K562 (cell line): ENCODE results near the gene GALNT12. TPM values are rescaled to one million over a fixed set of nuclear protein-coding genes. Genes with fewer than 3 reads are reported as not detected.
A peak's percentile ranks its signal among the peaks of the same experiment; 100 is the strongest.

Experiments used
- ATF1 ChIP-seq, 2 experiments: fragments of 450-650 bp in 1 of 2; IDR thresholded peaks; 2 replicates each; pipeline ENCODE4 v1.6.1; 2016; ENCODE audit warnings: missing compliant biosample characterization in 1 of 2, missing genetic modification characterization in 1 of 2
- BCL6 ChIP-seq: fragments of 250-450 bp; sonication (Bioruptor Pico); IDR thresholded peaks from 2 replicates; pipeline ENCODE4 v1.4.0; 2020
- CEBPG ChIP-seq, 3 experiments: fragments of 200-800 bp in 1 of 3; sonication (Bioruptor generic) in 1 of 3; sonication (generic) in 1 of 3; formaldehyde crosslinking in 1 of 3; IDR thresholded peaks in 2 of 3; conservative IDR thresholded peaks in 1 of 3; 2 replicates each; pipeline versions ENCODE4 v1.6.1 to v1.8.0; 2016 to 2022; ENCODE audit warnings: missing compliant biosample characterization in 2 of 3, missing genetic modification characterization in 2 of 3, mild to moderate bottlenecking in 1 of 3, missing genetic modification reagents in 1 of 3
- CEBPZ ChIP-seq: fragments of 150-350 bp; IDR thresholded peaks from 2 replicates; pipeline ENCODE4 v1.6.1; 2014; ENCODE audit warnings: low read depth, mild to moderate bottlenecking, low read length, borderline replicate concordance
- CSDE1 ChIP-seq, 2 experiments: fragments of 450-650 bp; IDR thresholded peaks; 2 replicates each; pipeline ENCODE4 v1.6.1; 2016; ENCODE audit warnings: mild to moderate bottlenecking in 1 of 2
- CTCF ChIP-seq, 3 experiments: IDR thresholded peaks in 2 of 3; conservative IDR thresholded peaks in 1 of 3; 2 replicates each; pipeline ENCODE4 v1.5.1; 2011 to 2012; ENCODE audit warnings: low read length in 3 of 3, mild to moderate bottlenecking in 3 of 3, control low read depth in 2 of 3, improper control_type of control experiment in 1 of 3, inconsistent platforms in 1 of 3, low read depth in 1 of 3, mixed read lengths in 1 of 3, moderate library complexity in 1 of 3; ENCODE audit not compliant: insufficient read depth in 2 of 3
- DLX4 ChIP-seq: fragments of 250-450 bp; sonication (Bioruptor Pico); IDR thresholded peaks from 2 replicates; pipeline ENCODE4 v1.6.1; 2021; ENCODE audit warnings: mild to moderate bottlenecking
- DMBX1 ChIP-seq: fragments of 250-450 bp; sonication (Bioruptor Pico); IDR thresholded peaks from 2 replicates; pipeline ENCODE4 v1.8.0; 2022; ENCODE audit warnings: inconsistent platforms, mild to moderate bottlenecking, moderate library complexity, borderline replicate concordance
- ETV6 ChIP-seq, 3 experiments: fragments of 150-350 bp in 1 of 3; sonication (generic) in 1 of 3; formaldehyde crosslinking in 1 of 3; IDR thresholded peaks; 2 replicates each; pipeline versions ENCODE4 v1.6.1 to v1.8.0; 2014 to 2022; ENCODE audit warnings: borderline replicate concordance in 2 of 3, low read depth in 2 of 3, antibody characterized with exemption in 1 of 3, low read length in 1 of 3, mild to moderate bottlenecking in 1 of 3, missing genetic modification reagents in 1 of 3
- PRPF4 ChIP-seq: fragments of 200-400 bp; formaldehyde crosslinking; IDR thresholded peaks from one replicate; pipeline ENCODE4 v1.6.1; 2017; ENCODE audit warnings: low read length, low read depth, mild to moderate bottlenecking; ENCODE audit not compliant: insufficient read depth, poor library complexity, severe bottlenecking
- SMAD3 ChIP-seq: fragments of 450-650 bp; formaldehyde crosslinking; conservative IDR thresholded peaks from 2 replicates; pipeline ENCODE4 v1.4.0; 2020; ENCODE audit warnings: mild to moderate bottlenecking
- TSHZ1 ChIP-seq: fragments of 250-450 bp; sonication (Bioruptor Pico); IDR thresholded peaks from 2 replicates; pipeline ENCODE4 v1.4.0; 2020; ENCODE audit warnings: mild to moderate bottlenecking, moderate library complexity
- ZNF224 ChIP-seq: sonication (generic); formaldehyde crosslinking; IDR thresholded peaks from 2 replicates; pipeline ENCODE4 v1.8.0; 2022; ENCODE audit warnings: mild to moderate bottlenecking, missing genetic modification reagents
- ZNF76 ChIP-seq: fragments of 250-450 bp; sonication (Bioruptor Pico); IDR thresholded peaks from 2 replicates; pipeline ENCODE4 v1.4.0; 2020; ENCODE audit warnings: mild to moderate bottlenecking, moderate library complexity, borderline replicate concordance
- polyA plus RNA-seq, 8 experiments: library from polyadenylated mRNA; depleted of rRNA in 4 of 8; stranded (reverse) in 5 of 8; unstranded in 3 of 8; fragments of >200 nt; fragmentation: Nextera tagmentation in 2 of 8; fragmentation: Illumina TruSeq in 1 of 8; extraction: Ambion mirVana in 2 of 8; extraction: Trizol in 1 of 8; gene quantifications; 2 replicates each; pipeline versions ENCODE4 v1.2.1 to v1.2.3, GENCODE V29; 2011 to 2014; ENCODE audit warnings: inconsistent platforms in 1 of 8, missing spikeins in 1 of 8
- total RNA-seq, 7 experiments: library from RNA; depleted of rRNA in 6 of 7; stranded (reverse); fragments of >200 nt in 6 of 7; fragmentation: Illumina TruSeq in 2 of 7; extraction: Trizol in 2 of 7; gene quantifications; 2 replicates each; pipeline versions ENCODE4 v1.2.1 to v1.2.3, GENCODE V29; 2011 to 2021; ENCODE audit warnings: low replicate concordance in 1 of 7

Gene GALNT12
- total and polyA plus RNA-seq, 9 of the 15 experiments (the other 6 are each of a cell fraction or from before 2014, with no cell fraction given), result 29.7 to 82.9 (median 44.2) TPM

GRCh38 chr9:98790842-98791607 lies 16.4 kb upstream of the GALNT12 start (continued):
- TF ChIP-seq TSHZ1 (CRISPR knock-in tag), result no peak
- TF ChIP-seq CEBPG (CRISPR knock-in tag; IDR thresholded peaks at IDR 0.05), result no peak
- peak in 1 of 2 experiments; percentile 59; a peak in 1 of 4 replicates for TF ChIP-seq CEBPG (tag; conservative IDR thresholded peaks at IDR 0.05 in 1 of 2, IDR thresholded peaks at IDR 0.05 in 1 of 2)
- peak; percentile 85 to 98 (median 94) for TF ChIP-seq CTCF (IDR thresholded peaks at IDR 0.05 in 2 of 3, conservative IDR thresholded peaks at IDR 0.05 in 1 of 3; ENCODE audit: insufficient read depth in 2 of 3, low read depth in 1 of 3, low read length in 3 of 3)
- no peak for TF ChIP-seq DLX4
- TF ChIP-seq ETV6 (IDR thresholded peaks at IDR 0.05; ENCODE audit: borderline replicate concordance in 1 of 2, low read depth in 2 of 2, low read length in 1 of 2), result no peak
- no peak for TF ChIP-seq ETV6 (CRISPR knock-in tag; IDR thresholded peaks at IDR 0.05; ENCODE audit: borderline replicate concordance)
- TF ChIP-seq BCL6 (CRISPR knock-in tag), result no peak
- no peak for TF ChIP-seq ZNF224 (CRISPR knock-in tag)
- no peak for TF ChIP-seq SMAD3
- no peak for TF ChIP-seq CEBPZ
- no peak for TF ChIP-seq DMBX1 (CRISPR knock-in tag)
- no peak for TF ChIP-seq PRPF4
- TF ChIP-seq ATF1 (CRISPR knock-in tag; IDR thresholded peaks at IDR 0.05), result no peak
- TF ChIP-seq ATF1 (tag; IDR thresholded peaks at IDR 0.05), result 0 out of 2 replicates have a peak, but pooled peaks have one; percentile 19
- TF ChIP-seq ZNF76 (CRISPR knock-in tag), result no peak
- no peak for TF ChIP-seq CSDE1 (IDR thresholded peaks at IDR 0.05)
